GM19467 (cell line): ENCODE measurements around the gene NOXA1.
"Not testable (repeated sequence)": the region's sequence is repeated elsewhere in the genome, so short reads cannot be mapped to it uniquely, and the experiment has no call there.

ENCODE experiments used
- ATAC-seq: cut with Tn5 transposase; IDR thresholded peaks from one replicate; pipeline ENCODE4 v1.9.1; 2021; ENCODE audit warnings: mild to moderate bottlenecking, moderate library complexity; ENCODE audit not compliant: unreplicated experiment

NOXA1 gene

DNA sequence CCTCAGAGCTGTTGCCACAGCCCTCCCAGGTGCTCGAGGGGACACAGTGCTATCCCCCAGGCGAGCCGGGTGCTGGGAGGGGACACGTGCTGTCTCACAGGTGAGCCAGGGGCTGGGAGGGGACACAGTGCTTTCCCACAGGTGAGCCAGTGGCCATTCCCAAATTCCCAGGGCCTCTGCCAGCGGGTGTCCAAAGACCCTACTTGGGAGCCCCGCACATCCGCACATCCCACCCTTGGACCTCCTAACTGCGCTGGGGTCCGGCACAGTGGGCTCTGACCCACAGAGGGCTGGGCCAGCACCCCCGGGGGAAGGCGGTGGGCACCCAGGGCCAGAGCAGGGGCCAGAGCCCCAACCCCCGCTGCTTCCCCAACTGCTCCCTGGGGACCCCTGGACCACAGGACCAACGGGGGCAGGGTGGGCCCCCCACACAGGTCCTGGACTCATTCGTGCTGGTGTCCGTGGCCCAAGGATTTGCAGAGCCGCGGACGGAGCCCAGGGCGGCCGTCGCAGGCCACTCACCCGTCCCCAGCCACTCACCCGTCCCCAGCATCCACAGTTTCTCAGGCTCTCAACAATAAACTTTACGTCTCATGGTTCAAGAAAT is 18.1 kb upstream of the NOXA1 start:
- ATAC-seq, result no peak

DNA sequence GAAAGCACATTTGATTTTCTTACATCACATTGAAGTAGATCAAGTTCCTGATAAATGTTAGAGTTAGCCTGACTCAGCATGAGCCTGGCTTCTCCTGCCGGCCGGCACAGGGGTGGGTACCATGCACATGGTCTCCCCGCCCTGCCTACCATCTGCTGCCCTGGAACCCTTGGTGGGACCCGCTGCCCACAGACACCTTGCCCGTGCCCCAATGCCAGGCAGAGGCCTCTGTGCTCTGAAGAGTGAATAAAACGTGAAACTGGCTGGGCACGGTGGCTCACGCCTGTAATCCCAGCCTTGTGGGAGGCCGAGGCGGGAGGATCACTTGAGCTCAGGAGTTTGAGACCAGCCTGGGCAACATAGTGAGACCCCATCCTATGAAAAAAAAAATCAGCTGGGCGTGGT is 17.5 kb upstream of the NOXA1 start:
- ATAC-seq, result no peak

DNA sequence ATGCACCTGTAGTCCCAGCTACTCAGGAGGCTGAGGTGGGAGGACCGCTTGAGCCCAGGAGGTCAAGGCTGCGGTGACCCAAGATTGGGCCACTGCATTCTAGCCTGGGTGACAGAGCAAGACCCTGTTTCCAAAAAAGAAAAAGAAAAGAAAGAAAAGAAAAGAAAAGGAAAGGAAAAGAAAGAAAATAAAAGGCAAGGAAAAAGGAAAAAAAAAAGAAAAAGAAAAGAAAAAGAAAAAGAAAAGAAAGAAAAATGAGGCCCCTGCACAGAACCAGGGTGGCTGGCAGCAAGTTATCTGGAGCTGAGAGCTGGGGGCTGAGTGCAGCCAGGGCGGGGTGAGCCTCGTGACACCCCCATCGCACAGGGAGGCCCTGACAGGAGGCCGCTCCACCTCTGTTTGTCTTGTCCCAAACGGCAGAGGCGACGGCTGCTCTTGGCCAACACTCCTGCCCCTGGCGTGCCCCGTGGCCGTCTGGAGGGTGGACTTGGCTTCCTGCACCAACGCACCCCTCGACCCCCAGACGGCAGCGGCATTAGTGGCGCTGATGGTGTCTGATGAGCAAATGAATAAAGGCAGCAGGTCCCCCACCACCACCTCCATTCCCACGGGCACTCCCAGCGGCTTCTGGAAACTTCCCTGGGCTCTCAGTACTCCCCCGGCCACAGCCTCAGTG is 17.0 kb upstream of the NOXA1 start:
- ATAC-seq, result no peak

DNA sequence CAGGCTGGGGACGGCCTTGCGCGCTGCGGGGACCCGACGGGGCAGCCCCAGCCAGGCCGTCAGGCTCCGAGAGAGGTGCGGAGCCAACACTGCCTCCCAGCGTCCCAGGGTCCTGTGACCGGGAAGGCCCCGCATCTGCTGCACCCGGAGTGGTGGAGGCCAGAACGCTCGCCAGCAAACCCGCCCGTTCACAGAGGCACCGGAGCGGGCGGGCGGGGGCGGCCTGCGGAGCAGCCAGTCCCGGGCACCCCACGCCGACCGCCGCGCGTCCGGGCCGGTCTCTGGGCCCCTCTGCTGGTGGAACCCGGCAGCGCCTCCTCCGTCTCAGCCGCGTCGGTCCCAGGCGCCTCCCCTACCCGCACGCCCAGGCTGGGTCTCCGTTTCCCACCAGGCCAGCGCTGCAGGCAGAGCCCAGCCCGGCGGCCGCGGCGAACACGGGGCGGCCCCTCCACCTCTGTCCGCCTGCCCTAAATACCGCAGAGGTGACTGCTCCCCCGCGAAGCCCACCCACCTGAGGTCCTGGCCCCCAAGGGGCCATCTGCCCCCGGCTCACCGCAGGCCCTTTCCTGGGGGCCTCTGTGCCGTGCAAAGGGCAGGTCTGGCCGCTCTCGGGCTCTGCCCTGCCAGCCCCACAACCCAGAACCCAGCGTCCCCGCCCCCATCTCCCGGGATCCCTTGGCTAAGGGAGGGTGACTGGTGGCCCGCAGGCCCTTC is 16.2 kb upstream of the NOXA1 start:
- no peak for ATAC-seq

- no peak for ATAC-seq
These were observed 15.4 kb upstream of the NOXA1 start for GRCh38 chr9:137407590-137408300.

GRCh38 chr9:137408651-137409405 is 14.4 kb upstream of the NOXA1 start:
- no peak for ATAC-seq

DNA sequence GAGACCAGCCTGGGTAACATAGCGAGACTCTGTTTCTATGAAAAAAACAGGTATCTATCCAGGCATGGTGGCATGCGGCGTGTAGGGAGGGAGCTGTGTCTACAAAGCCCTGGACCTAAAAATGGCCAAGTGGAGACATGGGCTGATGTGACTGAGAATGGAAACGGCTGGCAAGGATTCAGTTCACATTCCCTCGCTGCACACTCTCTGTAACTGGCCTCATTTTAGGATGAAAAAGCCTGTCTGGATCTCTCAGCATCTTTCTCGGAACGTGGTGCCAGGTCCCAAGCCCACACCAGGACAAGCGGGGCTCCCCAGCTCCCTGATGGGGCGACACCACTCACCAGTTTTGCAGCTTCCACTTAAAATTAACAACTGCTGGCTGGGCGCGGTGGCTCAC is 13.7 kb upstream of the NOXA1 start:
- no peak for ATAC-seq

GRCh38 chr9:137410236-137410890 is 12.8 kb upstream of the NOXA1 start:
- not testable (repeated sequence) for ATAC-seq

DNA sequence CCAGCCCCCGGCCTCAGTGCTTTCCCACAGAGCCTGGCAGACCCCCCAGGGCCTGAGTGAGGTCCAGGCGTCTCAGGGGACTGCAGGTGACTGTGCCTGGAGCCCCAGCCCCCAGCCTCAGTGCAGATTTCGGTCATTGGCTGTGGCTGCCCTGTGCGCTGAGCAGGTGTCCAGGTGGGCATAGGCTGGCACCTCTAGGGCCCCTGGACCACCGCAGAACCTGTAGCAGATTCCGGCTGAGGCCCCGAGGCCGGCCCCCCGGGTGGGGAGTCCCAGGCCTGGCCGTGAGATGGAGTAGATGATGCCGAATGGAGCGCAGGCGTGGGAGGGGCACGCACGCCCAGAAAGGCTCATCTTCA is 12.3 kb upstream of the NOXA1 start:
- ATAC-seq, result no peak

- ATAC-seq, result no peak
These were observed 11.9 kb upstream of the NOXA1 start for GRCh38 chr9:137411260-137411644.

DNA sequence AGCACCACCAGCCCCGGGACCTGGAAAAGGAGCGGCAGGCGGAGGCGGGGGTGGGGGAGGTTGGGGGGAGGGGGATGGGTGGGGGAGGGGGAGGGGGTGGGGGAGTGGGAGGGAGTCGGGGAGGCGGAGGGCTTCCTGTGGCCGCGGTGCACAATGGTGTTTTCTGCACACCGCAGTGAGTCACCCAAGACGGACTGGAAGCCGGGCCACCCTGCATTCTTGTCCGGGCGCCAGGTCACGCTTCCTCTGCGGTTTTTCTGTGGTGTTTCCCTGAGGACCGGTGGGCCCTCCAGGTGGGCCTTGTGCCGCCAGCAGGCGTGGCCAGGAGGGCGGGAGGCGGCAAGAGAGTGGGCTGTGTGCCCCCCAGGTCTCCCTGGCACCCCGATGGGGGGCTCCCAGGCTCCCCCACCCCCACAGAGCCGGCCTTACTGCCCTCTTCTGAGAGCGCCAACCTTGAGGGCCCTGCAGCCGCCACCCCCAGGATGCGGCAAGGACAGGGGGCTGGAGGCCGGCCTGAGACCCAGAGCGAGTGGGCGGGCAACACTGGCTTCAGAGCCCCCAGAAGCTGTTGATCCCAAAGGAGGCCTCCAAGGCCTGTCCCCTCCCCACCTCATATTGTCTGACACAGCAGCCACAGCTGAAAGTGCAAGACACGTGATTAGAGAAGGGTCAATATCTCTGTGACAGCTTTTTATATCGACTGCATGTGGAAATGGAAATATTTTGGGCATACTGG is 11.4 kb upstream of the NOXA1 start:
- ATAC-seq, result no peak

GRCh38 chr9:137412431-137412830 is 10.8 kb upstream of the NOXA1 start:
- no peak for ATAC-seq

GRCh38 chr9:137415451-137415850 is 7.7 kb upstream of the NOXA1 start:
- ATAC-seq, result no peak

DNA sequence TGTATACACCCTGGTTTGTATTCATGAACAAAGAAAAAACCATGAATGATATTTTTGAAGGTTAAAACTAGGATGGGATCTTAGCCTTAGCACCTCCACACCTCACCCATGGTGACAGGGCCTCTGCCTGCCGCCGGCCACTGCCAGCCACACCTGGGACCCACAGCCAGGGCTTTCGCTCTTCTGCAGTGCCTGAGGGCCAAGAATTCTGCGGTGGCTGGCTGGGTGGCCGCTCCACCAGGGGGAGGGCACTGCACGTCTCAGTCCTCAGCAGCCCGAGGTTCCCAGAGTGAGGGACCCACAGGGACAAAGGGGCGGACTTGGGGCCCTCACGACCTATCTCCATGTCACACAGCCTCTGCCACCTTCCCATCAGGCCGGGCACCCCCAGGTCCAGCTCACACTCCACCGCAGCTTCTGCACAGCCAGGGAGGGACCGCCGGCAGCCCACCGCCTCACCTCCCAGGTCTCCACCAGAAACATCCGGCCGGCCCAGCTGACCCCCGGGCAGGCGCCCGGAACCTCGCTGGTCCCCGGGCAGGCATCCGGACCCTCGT is 7.1 kb upstream of the NOXA1 start:
- ATAC-seq, result no peak

DNA sequence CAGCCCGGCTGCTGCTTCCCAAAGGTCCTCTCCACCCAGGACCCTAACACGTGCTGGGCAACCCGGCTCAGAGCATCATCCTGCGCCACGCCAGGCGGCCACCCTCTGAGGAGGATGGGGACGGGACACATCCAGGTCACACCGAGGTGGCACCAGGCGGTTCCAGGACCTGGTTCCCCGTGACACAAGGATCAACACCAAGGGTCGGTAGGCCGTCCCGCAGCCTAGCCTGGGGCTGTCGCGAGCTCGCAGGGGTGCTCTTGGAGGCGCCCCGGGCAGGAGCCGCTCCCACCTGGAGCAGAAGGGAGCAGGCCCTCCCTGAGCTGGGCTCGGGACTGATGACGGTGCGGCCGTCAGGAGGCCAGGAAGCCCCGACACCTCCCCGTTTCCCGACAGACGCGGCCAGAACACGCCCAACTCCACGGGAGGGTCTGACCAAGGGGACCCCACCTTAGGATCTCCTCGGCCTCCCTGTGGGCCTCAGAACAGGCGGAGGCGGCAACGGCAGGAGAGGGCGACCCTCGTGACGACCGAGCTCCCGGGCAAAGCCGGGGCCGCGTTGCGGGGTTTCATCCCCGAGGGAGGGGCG is 6.5 kb upstream of the NOXA1 start:
- no peak for ATAC-seq

DNA sequence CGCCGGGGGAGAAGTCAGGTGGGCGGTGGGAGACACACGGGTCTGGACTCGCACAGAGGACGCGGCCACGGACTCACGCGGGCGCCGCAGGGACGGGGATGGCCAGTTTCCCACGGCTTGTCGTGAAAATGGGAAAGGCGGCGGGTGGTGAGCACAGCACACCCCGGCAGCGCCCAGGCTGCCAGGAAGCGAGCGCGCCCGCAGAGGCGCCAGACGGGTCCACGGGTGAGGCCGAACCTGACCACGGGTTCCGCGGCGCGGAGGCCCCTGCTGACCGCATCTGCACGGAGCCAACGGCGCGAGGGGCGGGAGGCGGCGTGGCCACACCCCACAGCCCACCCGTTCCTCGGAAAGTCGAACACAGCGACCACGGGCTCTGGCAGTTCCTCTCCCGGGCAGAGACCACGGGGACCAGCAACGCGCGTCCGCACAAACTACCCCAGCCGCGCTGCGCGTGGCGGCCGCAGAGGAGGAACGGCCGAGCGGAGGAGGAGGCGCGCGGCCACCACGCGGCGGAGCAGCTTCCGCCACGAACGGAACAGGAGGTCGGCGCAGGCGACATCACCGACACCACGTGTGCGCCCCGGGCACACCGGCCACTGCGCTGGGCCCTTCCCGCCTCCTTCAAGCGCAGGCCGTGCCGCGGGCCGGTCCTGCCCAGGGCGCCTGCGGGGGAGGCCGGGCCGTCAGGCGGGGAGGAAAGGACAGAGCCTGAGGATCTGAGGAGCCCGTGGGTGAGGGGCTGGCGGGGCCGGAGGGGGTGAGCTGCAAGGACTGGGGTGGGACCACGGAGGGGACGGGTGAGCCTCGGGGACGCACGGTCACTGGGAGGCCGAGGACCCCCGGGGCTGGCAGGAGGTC is 5.8 kb upstream of the NOXA1 start:
- ATAC-seq, result no peak

DNA sequence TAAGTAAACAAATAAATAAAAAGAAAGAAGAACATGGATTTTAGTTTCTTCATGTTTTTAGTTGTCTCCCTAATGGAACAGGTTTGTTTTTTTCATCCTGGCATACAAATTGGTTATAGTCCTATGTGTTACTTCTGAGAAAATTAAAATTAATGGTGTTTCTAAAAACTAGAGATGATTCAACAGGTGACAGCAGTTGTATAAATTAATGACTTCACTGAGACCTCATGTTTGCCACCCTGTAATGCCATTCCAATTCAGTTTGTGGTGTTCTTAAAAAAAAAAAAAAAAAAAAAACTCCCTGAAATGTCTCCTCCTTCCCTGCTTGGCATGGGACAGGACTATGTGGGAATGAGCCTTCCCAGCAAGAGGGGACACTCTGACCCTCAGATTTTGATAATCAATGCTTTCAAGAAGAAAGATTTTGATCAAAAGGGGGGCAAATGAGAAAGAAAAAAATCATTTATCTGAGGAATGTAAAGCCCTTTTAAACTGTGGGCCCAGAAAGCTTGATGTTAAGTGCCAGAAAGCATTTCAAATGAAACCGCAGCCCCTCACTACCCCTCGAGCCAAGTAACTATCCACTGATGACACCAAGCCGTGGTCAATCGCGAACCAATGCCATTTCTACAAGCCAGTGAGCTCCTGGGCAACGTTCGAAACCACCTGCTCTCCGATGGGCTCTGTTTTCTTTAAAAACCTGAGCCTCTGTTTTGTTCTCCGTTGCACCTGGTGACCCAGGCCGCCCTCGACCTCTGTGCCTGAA is 1.2 kb upstream of the NOXA1 start:
- ATAC-seq, result no peak
